ENCODE data around the gene COL16A1.

Gene COL16A1

GRCh38 chr1:31742462-31743212 lies 38.8 kb upstream of the COL16A1 start:
- Mint-ChIP-seq H3K27me3 (no peaks in the 10 kb centered on the region), H3K27ac (no peak overlapping the region), H3K4me1 (ENCODE audit: low read depth) (peaks cover 18% of the 10 kb centered on the region)

GRCh38 chr1:31739346-31739745 lies 35.5 kb upstream of the COL16A1 start:
- H3K27ac Mint-ChIP-seq = no peak overlapping the region
- H3K4me1 Mint-ChIP-seq (ENCODE audit: low read depth) = peaks cover 5% of the 10 kb centered on the region
- no peaks in the 10 kb centered on the region for H3K27me3 Mint-ChIP-seq
- H3K36me3 Mint-ChIP-seq (ENCODE audit: low read depth) = no peaks in the 10 kb centered on the region
- H3K9me3 Mint-ChIP-seq = no peaks in the 10 kb centered on the region
- H3K4me3 Mint-ChIP-seq = no peak overlapping the region

More at GRCh38 chr1:31742462-31743212, 38.8 kb upstream of the COL16A1 start:
- H3K36me3 Mint-ChIP-seq (ENCODE audit: low read depth) = no peaks in the 10 kb centered on the region
- no peak overlapping the region for H3K4me3 Mint-ChIP-seq
- no peaks in the 10 kb centered on the region for H3K9me3 Mint-ChIP-seq

GRCh38 chr1:31736675-31737074 lies 32.9 kb upstream of the COL16A1 start:
- no peak overlapping the region for H3K27ac Mint-ChIP-seq
- peaks cover 5% of the 10 kb centered on the region for H3K4me1 Mint-ChIP-seq (ENCODE audit: low read depth)
- H3K36me3 Mint-ChIP-seq (ENCODE audit: low read depth) = no peaks in the 10 kb centered on the region
- H3K27me3 Mint-ChIP-seq = no peaks in the 10 kb centered on the region
- no peak overlapping the region for H3K4me3 Mint-ChIP-seq
- H3K9me3 Mint-ChIP-seq = no peaks in the 10 kb centered on the region

- Mint-ChIP-seq H3K4me3 (no peak overlapping the region), H3K9me3 (no peaks in the 10 kb centered on the region), H3K27me3 (no peaks in the 10 kb centered on the region), H3K36me3 (ENCODE audit: low read depth) (no peaks in the 10 kb centered on the region), H3K27ac (no peak overlapping the region), H3K4me1 (ENCODE audit: low read depth) (peaks cover 5% of the 10 kb centered on the region)
Observed at GRCh38 chr1:31735571-31735970, 31.8 kb upstream of the COL16A1 start.

- Mint-ChIP-seq H3K9me3 (no peaks in the 10 kb centered on the region), H3K27me3 (no peaks in the 10 kb centered on the region), H3K36me3 (ENCODE audit: low read depth) (no peaks in the 10 kb centered on the region), H3K4me3 (no peak overlapping the region), H3K27ac (no peak overlapping the region), H3K4me1 (ENCODE audit: low read depth) (peaks cover 4% of the 10 kb centered on the region)
Observed at GRCh38 chr1:31734582-31735107, 30.8 kb upstream of the COL16A1 start.

GRCh38 chr1:31733389-31734219 lies 29.8 kb upstream of the COL16A1 start:
- no peak overlapping the region for H3K27ac Mint-ChIP-seq
- H3K36me3 Mint-ChIP-seq (ENCODE audit: low read depth) = no peaks in the 10 kb centered on the region
- H3K4me1 Mint-ChIP-seq (ENCODE audit: low read depth) = no peaks in the 10 kb centered on the region
- no peaks in the 10 kb centered on the region for H3K27me3 Mint-ChIP-seq
- H3K4me3 Mint-ChIP-seq = no peak overlapping the region
- H3K9me3 Mint-ChIP-seq = no peaks in the 10 kb centered on the region

- Mint-ChIP-seq H3K4me1 (ENCODE audit: low read depth) (no peaks in the 10 kb centered on the region), H3K27me3 (no peaks in the 10 kb centered on the region), H3K9me3 (no peaks in the 10 kb centered on the region), H3K27ac (no peak overlapping the region), H3K4me3 (no peak overlapping the region), H3K36me3 (ENCODE audit: low read depth) (no peaks in the 10 kb centered on the region)
Observed at GRCh38 chr1:31732751-31733289, 29.0 kb upstream of the COL16A1 start.

- no peaks in the 10 kb centered on the region for H3K9me3 Mint-ChIP-seq
- no peaks in the 10 kb centered on the region for H3K27me3 Mint-ChIP-seq
- no peaks in the 10 kb centered on the region for H3K4me1 Mint-ChIP-seq (ENCODE audit: low read depth)
- H3K27ac Mint-ChIP-seq = no peak overlapping the region
- no peak overlapping the region for H3K4me3 Mint-ChIP-seq
- no peaks in the 10 kb centered on the region for H3K36me3 Mint-ChIP-seq (ENCODE audit: low read depth)
Observed at GRCh38 chr1:31732343-31732742, 28.5 kb upstream of the COL16A1 start.

- H3K9me3 Mint-ChIP-seq = no peaks in the 10 kb centered on the region
- no peak overlapping the region for H3K27ac Mint-ChIP-seq
- H3K4me3 Mint-ChIP-seq = no peak overlapping the region
- H3K27me3 Mint-ChIP-seq = no peaks in the 10 kb centered on the region
- no peaks in the 10 kb centered on the region for H3K4me1 Mint-ChIP-seq (ENCODE audit: low read depth)
- no peaks in the 10 kb centered on the region for H3K36me3 Mint-ChIP-seq (ENCODE audit: low read depth)
Observed at GRCh38 chr1:31731049-31731565, 27.3 kb upstream of the COL16A1 start.

- no peaks in the 10 kb centered on the region for H3K36me3 Mint-ChIP-seq (ENCODE audit: low read depth)
- H3K9me3 Mint-ChIP-seq = no peaks in the 10 kb centered on the region
- no peak overlapping the region for H3K4me3 Mint-ChIP-seq
- H3K4me1 Mint-ChIP-seq (ENCODE audit: low read depth) = no peaks in the 10 kb centered on the region
- H3K27me3 Mint-ChIP-seq = no peaks in the 10 kb centered on the region
- no peak overlapping the region for H3K27ac Mint-ChIP-seq
Observed at GRCh38 chr1:31730336-31731048, 26.7 kb upstream of the COL16A1 start.

GRCh38 chr1:31727849-31728248 lies 24.0 kb upstream of the COL16A1 start:
- no peak overlapping the region for H3K4me3 Mint-ChIP-seq
- H3K27me3 Mint-ChIP-seq = no peaks in the 10 kb centered on the region
- H3K36me3 Mint-ChIP-seq (ENCODE audit: low read depth) = no peaks in the 10 kb centered on the region
- H3K27ac Mint-ChIP-seq = no peak overlapping the region
- H3K9me3 Mint-ChIP-seq = no peaks in the 10 kb centered on the region
- no peaks in the 10 kb centered on the region for H3K4me1 Mint-ChIP-seq (ENCODE audit: low read depth)

GRCh38 chr1:31727195-31727594 lies 23.4 kb upstream of the COL16A1 start:
- H3K4me3 Mint-ChIP-seq = no peak overlapping the region
- H3K9me3 Mint-ChIP-seq = no peaks in the 10 kb centered on the region
- peaks cover 3% of the 10 kb centered on the region for H3K27me3 Mint-ChIP-seq

GRCh38 chr1:31726715-31727114 lies 22.9 kb upstream of the COL16A1 start:
- Mint-ChIP-seq H3K9me3 (no peaks in the 10 kb centered on the region), H3K36me3 (ENCODE audit: low read depth) (no peaks in the 10 kb centered on the region), H3K4me3 (no peak overlapping the region), H3K4me1 (ENCODE audit: low read depth) (no peaks in the 10 kb centered on the region), H3K27me3 (peaks cover 5% of the 10 kb centered on the region), H3K27ac (no peak overlapping the region)

More at GRCh38 chr1:31727195-31727594, 23.4 kb upstream of the COL16A1 start:
- H3K27ac Mint-ChIP-seq = no peak overlapping the region
- H3K4me1 Mint-ChIP-seq (ENCODE audit: low read depth) = no peaks in the 10 kb centered on the region
- H3K36me3 Mint-ChIP-seq (ENCODE audit: low read depth) = no peaks in the 10 kb centered on the region

- Mint-ChIP-seq H3K4me3 (no peak overlapping the region), H3K9me3 (no peaks in the 10 kb centered on the region), H3K27ac (no peak overlapping the region), H3K4me1 (ENCODE audit: low read depth) (no peaks in the 10 kb centered on the region), H3K27me3 (peaks cover 5% of the 10 kb centered on the region), H3K36me3 (ENCODE audit: low read depth) (no peaks in the 10 kb centered on the region)
Observed at GRCh38 chr1:31725777-31726535, 22.1 kb upstream of the COL16A1 start.
